Activated CD8-positive, alpha-beta memory T cell treated with anti-CD3 and anti-CD28 coated beads, Interleukin-2, amount 10 ng/mL, durations not matched to agents 7 days and 5 days (primary cell): ENCODE data around the gene IL6ST. TPM values are rescaled to one million over a fixed set of nuclear protein-coding genes. Genes with fewer than 3 reads are reported as not detected.

ENCODE experiments used
- ATAC-seq: fragments of 150-1000 bp; cut with Tn5 transposase; one replicate; pipeline ENCODE4 v1.10.0; 2021; ENCODE audit warnings: moderate library complexity
- CTCF ChIA-PET: fragments of 350-600 bp; sonication (Branson Sonifier 250); formaldehyde crosslinking; loops from one replicate; lab custom pipeline; 2021; ENCODE audit warnings: antibody characterized with exemption; lab: Charles Lee
- DNase-seq: peaks from one replicate; pipeline ENCODE4 v3.0.0-alpha.2; 2020
- H3K27ac Mint-ChIP-seq: one replicate; pipeline ENCODE4 v1.8.0; 2021; ENCODE audit warnings: mild to moderate bottlenecking, mixed read lengths
- H3K27me3 Mint-ChIP-seq: one replicate; pipeline ENCODE4 v1.8.0; 2021; ENCODE audit warnings: mixed read lengths
- H3K36me3 Mint-ChIP-seq: one replicate; pipeline ENCODE4 v1.8.0; 2021; ENCODE audit warnings: mild to moderate bottlenecking, mixed read lengths
- H3K4me1 Mint-ChIP-seq: one replicate; pipeline ENCODE4 v1.8.0; 2021; ENCODE audit warnings: mixed read lengths
- H3K4me3 Mint-ChIP-seq: one replicate; pipeline ENCODE4 v1.8.0; 2021; ENCODE audit warnings: mild to moderate bottlenecking, moderate library complexity, mixed read lengths
- H3K9me3 Mint-ChIP-seq: one replicate; pipeline ENCODE4 v1.8.0; 2022; ENCODE audit warnings: low read depth, mixed read lengths
- total RNA-seq, 2 experiments: library from RNA; stranded (reverse); gene quantifications; one replicate each; pipeline ENCODE4 v1.2.3, GENCODE V29; 2021

The IL6ST gene
- total RNA-seq, 2 experiments from 2014 or later: 17.9 to 24.7 TPM

- CTCF ChIA-PET: interaction anchor here (1.0 kb wide), 1 partner anchor 14 kb away, joined by 3 read pairs; no protein-coding TSS in a partner anchor
- H3K27ac Mint-ChIP-seq: no peak overlapping the region
Observed at GRCh38 chr5:55920784-55921183, 74.0 kb downstream of the IL6ST start.

GRCh38 chr5:55919625-55920024 lies 75.1 kb downstream of the IL6ST start:
- Mint-ChIP-seq H3K9me3 (no peaks in the 10 kb centered on the region), H3K36me3 (no peaks in the 10 kb centered on the region), H3K27ac (peak overlapping the region; percentile 72), H3K27me3 (peaks cover 5% of the 10 kb centered on the region), H3K4me3 (no peak overlapping the region), H3K4me1 (peaks cover 24% of the 10 kb centered on the region)
- DNase-seq: peak; percentile 42
- no peak for ATAC-seq
- CTCF ChIA-PET: interaction anchor here (0.7 kb wide), 1 partner anchor 228 kb away, joined by 3 read pairs; no protein-coding TSS in a partner anchor

More at GRCh38 chr5:55920784-55921183, 74.0 kb downstream of the IL6ST start:
- Mint-ChIP-seq H3K36me3 (no peaks in the 10 kb centered on the region), H3K27me3 (peaks cover 5% of the 10 kb centered on the region), H3K9me3 (no peaks in the 10 kb centered on the region), H3K4me1 (peaks cover 24% of the 10 kb centered on the region), H3K4me3 (no peak overlapping the region)
- peak; percentile 35 for DNase-seq
- no peak for ATAC-seq

GRCh38 chr5:55918087-55919035 lies 76.4 kb downstream of the IL6ST start:
- Mint-ChIP-seq H3K36me3 (no peaks in the 10 kb centered on the region), H3K27me3 (no peaks in the 10 kb centered on the region), H3K9me3 (no peaks in the 10 kb centered on the region), H3K4me1 (peaks cover 20% of the 10 kb centered on the region), H3K27ac (no peak overlapping the region), H3K4me3 (no peak overlapping the region)
- ATAC-seq (no peak), DNase-seq (no peak)
- CTCF ChIA-PET: no interaction called here

GRCh38 chr5:55917402-55918086 lies 77.2 kb downstream of the IL6ST start:
- H3K27ac Mint-ChIP-seq: no peak overlapping the region
- no peaks in the 10 kb centered on the region for H3K9me3 Mint-ChIP-seq
- CTCF ChIA-PET: no interaction called here
- H3K4me3 Mint-ChIP-seq: no peak overlapping the region
- peaks cover 14% of the 10 kb centered on the region for H3K4me1 Mint-ChIP-seq
- H3K27me3 Mint-ChIP-seq: no peaks in the 10 kb centered on the region
- DNase-seq (no peak), ATAC-seq (no peak)
- no peaks in the 10 kb centered on the region for H3K36me3 Mint-ChIP-seq

GRCh38 chr5:55916986-55917385 lies 77.8 kb downstream of the IL6ST start:
- Mint-ChIP-seq H3K4me3 (no peak overlapping the region), H3K9me3 (no peaks in the 10 kb centered on the region), H3K27ac (no peak overlapping the region), H3K36me3 (no peaks in the 10 kb centered on the region), H3K4me1 (peaks cover 16% of the 10 kb centered on the region), H3K27me3 (no peaks in the 10 kb centered on the region)
- no peak for ATAC-seq
- CTCF ChIA-PET: no interaction called here
- DNase-seq: no peak

- Mint-ChIP-seq H3K4me1 (peaks cover 16% of the 10 kb centered on the region), H3K4me3 (no peak overlapping the region), H3K36me3 (no peaks in the 10 kb centered on the region), H3K27me3 (no peaks in the 10 kb centered on the region), H3K9me3 (no peaks in the 10 kb centered on the region), H3K27ac (no peak overlapping the region)
- CTCF ChIA-PET: no interaction called here
- no peak for ATAC-seq
- DNase-seq: no peak
Observed at GRCh38 chr5:55915783-55916182, 79.0 kb downstream of the IL6ST start.

- CTCF ChIA-PET: no interaction called here
- H3K9me3 Mint-ChIP-seq: no peaks in the 10 kb centered on the region
- H3K4me1 Mint-ChIP-seq: peaks cover 12% of the 10 kb centered on the region
- H3K4me3 Mint-ChIP-seq: no peak overlapping the region
- no peak for ATAC-seq
- no peaks in the 10 kb centered on the region for H3K36me3 Mint-ChIP-seq
- no peaks in the 10 kb centered on the region for H3K27me3 Mint-ChIP-seq
- DNase-seq: no peak
- no peak overlapping the region for H3K27ac Mint-ChIP-seq
Observed at GRCh38 chr5:55914971-55915370, 79.8 kb downstream of the IL6ST start.

GRCh38 chr5:55913466-55914413 lies 81.0 kb downstream of the IL6ST start:
- Mint-ChIP-seq H3K36me3 (no peaks in the 10 kb centered on the region), H3K27ac (no peak overlapping the region), H3K9me3 (no peaks in the 10 kb centered on the region), H3K4me3 (no peak overlapping the region), H3K4me1 (peaks cover 4% of the 10 kb centered on the region), H3K27me3 (no peaks in the 10 kb centered on the region)
- DNase-seq (no peak), ATAC-seq (no peak)
- CTCF ChIA-PET: no interaction called here

GRCh38 chr5:55911784-55912653 lies 82.7 kb downstream of the IL6ST start:
- no peaks in the 10 kb centered on the region for H3K9me3 Mint-ChIP-seq

GRCh38 chr5:55908804-55909203 lies 86.0 kb downstream of the IL6ST start:
- CTCF ChIA-PET: no interaction called here
- no peak for ATAC-seq
- H3K36me3 Mint-ChIP-seq: no peaks in the 10 kb centered on the region
- peaks cover 15% of the 10 kb centered on the region for H3K4me1 Mint-ChIP-seq
- H3K27ac Mint-ChIP-seq: no peak overlapping the region
- DNase-seq: no peak
- no peaks in the 10 kb centered on the region for H3K9me3 Mint-ChIP-seq
- peaks cover 11% of the 10 kb centered on the region for H3K27me3 Mint-ChIP-seq
- no peak overlapping the region for H3K4me3 Mint-ChIP-seq

More at GRCh38 chr5:55911784-55912653, 82.7 kb downstream of the IL6ST start:
- Mint-ChIP-seq H3K36me3 (no peaks in the 10 kb centered on the region), H3K4me3 (no peak overlapping the region), H3K4me1 (peaks cover 2% of the 10 kb centered on the region), H3K27ac (no peak overlapping the region), H3K27me3 (no peaks in the 10 kb centered on the region)
- CTCF ChIA-PET: interaction anchor here (0.6 to 1.7 kb wide), 3 partner anchors 151 to 220 kb away, joined by 3 to 4 read pairs (median 3); no protein-coding TSS in a partner anchor
- ATAC-seq (no peak), DNase-seq (no peak)

GRCh38 chr5:55907927-55908326 lies 86.8 kb downstream of the IL6ST start:
- Mint-ChIP-seq H3K27me3 (peaks cover 11% of the 10 kb centered on the region), H3K36me3 (no peaks in the 10 kb centered on the region), H3K27ac (no peak overlapping the region), H3K9me3 (no peaks in the 10 kb centered on the region), H3K4me3 (no peak overlapping the region), H3K4me1 (peaks cover 24% of the 10 kb centered on the region)
- ATAC-seq (no peak), DNase-seq (no peak)
- CTCF ChIA-PET: no interaction called here

GRCh38 chr5:55905251-55905650 lies 89.5 kb downstream of the IL6ST start:
- Mint-ChIP-seq H3K36me3 (no peaks in the 10 kb centered on the region), H3K4me3 (no peak overlapping the region), H3K27me3 (peaks cover 19% of the 10 kb centered on the region), H3K4me1 (peaks cover 33% of the 10 kb centered on the region), H3K27ac (no peak overlapping the region), H3K9me3 (no peaks in the 10 kb centered on the region)
- ATAC-seq: no peak
- CTCF ChIA-PET: no interaction called here
- no peak for DNase-seq
